Liver (tissue), 9 donors: ENCODE results near the gene MGAT4A. TPM values are rescaled to one million over a fixed set of nuclear protein-coding genes. Genes with fewer than 3 reads are reported as not detected.

ENCODE experiments used
- DNase-seq: peaks from one replicate; pipeline ENCODE4 v3.0.0-alpha.2; 2017; ENCODE audit warnings: low spot score
- H3K27ac ChIP-seq, 2 donors: one replicate each; pipeline ENCODE4 v1.7.0; 2013; ENCODE audit warnings: inconsistent platforms in 2 of 2, low read length in 2 of 2, control low read depth in 1 of 2, low read depth in 1 of 2, mild to moderate bottlenecking in 1 of 2
- H3K27me3 ChIP-seq, 4 donors: one replicate each; pipeline versions ENCODE4 v1.6.1 to v1.7.0; 2013; ENCODE audit warnings: low read length in 3 of 4, inconsistent platforms in 1 of 4, mild to moderate bottlenecking in 1 of 4, moderate library complexity in 1 of 4; ENCODE audit not compliant: control insufficient read depth in 4 of 4, insufficient read depth in 4 of 4
- H3K36me3 ChIP-seq, 4 donors: one replicate each; pipeline versions ENCODE4 v1.6.1 to v1.7.0; 2013; ENCODE audit warnings: low read length in 3 of 4, mild to moderate bottlenecking in 3 of 4, low read depth in 1 of 4, moderate library complexity in 1 of 4; ENCODE audit not compliant: control insufficient read depth in 4 of 4, insufficient read depth in 3 of 4
- H3K4me1 ChIP-seq, 4 donors: one replicate each; pipeline versions ENCODE4 v1.6.1 to v1.7.0; 2013; ENCODE audit warnings: low read length in 3 of 4, mild to moderate bottlenecking in 3 of 4, moderate library complexity in 1 of 4; ENCODE audit not compliant: control insufficient read depth in 4 of 4, insufficient read depth in 4 of 4
- H3K4me3 ChIP-seq, 3 donors: one replicate each; pipeline versions ENCODE4 v1.6.1 to v1.7.0; 2013; ENCODE audit warnings: low read length in 3 of 3, control low read depth in 1 of 3, low read depth in 1 of 3, mild to moderate bottlenecking in 1 of 3
- H3K9ac ChIP-seq, 2 donors: one replicate each; pipeline ENCODE4 v1.7.0; 2013; ENCODE audit warnings: low read length in 2 of 2, mild to moderate bottlenecking in 2 of 2, moderate library complexity in 2 of 2, control low read depth in 1 of 2, low read depth in 1 of 2
- H3K9me3 ChIP-seq, 4 donors: one replicate each; pipeline versions ENCODE4 v1.6.1 to v1.7.0; 2013; ENCODE audit warnings: low read length in 3 of 4; ENCODE audit not compliant: control insufficient read depth in 4 of 4
- EGR1 ChIP-seq, 2 donors: IDR thresholded peaks; 2 replicates each; pipeline ENCODE4 v1.6.1; 2016 to 2018; ENCODE audit warnings: antibody characterized with exemption in 2 of 2, low read depth in 2 of 2
- FOXA1 ChIP-seq: IDR thresholded peaks from 2 replicates; pipeline ENCODE4 v1.6.1; 2016; ENCODE audit warnings: antibody characterized with exemption
- FOXA2 ChIP-seq: IDR thresholded peaks from 2 replicates; pipeline ENCODE4 v1.6.1; 2016; ENCODE audit warnings: antibody characterized with exemption
- GABPA ChIP-seq, 2 donors: IDR thresholded peaks in 1 of 2; conservative IDR thresholded peaks in 1 of 2; 2 replicates each; pipeline ENCODE4 v1.6.1; 2016; ENCODE audit warnings: antibody characterized with exemption in 2 of 2, mild to moderate bottlenecking in 1 of 2, moderate library complexity in 1 of 2
- HNF4A ChIP-seq, 2 donors: conservative IDR thresholded peaks; 2 replicates each; pipeline ENCODE4 v1.6.1; 2016; ENCODE audit warnings: antibody characterized with exemption in 2 of 2, mild to moderate bottlenecking in 2 of 2
- HNF4G ChIP-seq: IDR thresholded peaks from 2 replicates; pipeline ENCODE4 v1.6.1; 2016; ENCODE audit warnings: antibody characterized with exemption
- JUND ChIP-seq, 2 donors: IDR thresholded peaks; 2 replicates each; pipeline ENCODE4 v1.6.1; 2016; ENCODE audit warnings: antibody characterized with exemption in 2 of 2
- NR2F2 ChIP-seq: IDR thresholded peaks from 2 replicates; pipeline ENCODE4 v1.6.1; 2016; ENCODE audit warnings: antibody characterized with exemption
- RAD21 ChIP-seq, 2 donors: IDR thresholded peaks; 2 replicates each; pipeline ENCODE4 v1.6.1; 2016; ENCODE audit warnings: antibody characterized with exemption in 2 of 2, mild to moderate bottlenecking in 2 of 2
- RXRA ChIP-seq, 2 donors: IDR thresholded peaks; 2 replicates each; pipeline ENCODE4 v1.6.1; 2017 to 2018; ENCODE audit warnings: antibody characterized with exemption in 2 of 2, mild to moderate bottlenecking in 1 of 2
- SP1 ChIP-seq: IDR thresholded peaks from 2 replicates; pipeline ENCODE4 v1.6.1; 2018; ENCODE audit warnings: antibody characterized with exemption, mild to moderate bottlenecking
- TAF1 ChIP-seq: conservative IDR thresholded peaks from 2 replicates; pipeline ENCODE4 v1.6.1; 2016; ENCODE audit warnings: antibody characterized with exemption, mild to moderate bottlenecking
- YY1 ChIP-seq: IDR thresholded peaks from 2 replicates; pipeline ENCODE4 v1.6.1; 2016; ENCODE audit warnings: antibody characterized with exemption, mild to moderate bottlenecking
- WGBS: extraction: QIAGEN DNeasy Blood & Tissue Kit; methylation state at CpG from one replicate; pipeline ENCODE4 v1.1.7; 2013; 5-methylcytosine and 5-hydroxymethylcytosine counted together
- polyA plus RNA-seq, 2 donors: library from polyadenylated mRNA; stranded (reverse) in 1 of 2; unstranded in 1 of 2; fragments of 200-250 nt in 1 of 2; fragments of >200 nt in 1 of 2; fragmentation: Nextera tagmentation in 1 of 2; extraction: Ambion mirVana in 1 of 2; gene quantifications; one replicate each; pipeline versions ENCODE4 v1.2.1 to v1.2.3, GENCODE V29; 2013 to 2015
- total RNA-seq, 2 donors: library from RNA; depleted of rRNA; stranded (reverse); fragments of >200 nt; gene quantifications; one replicate each; pipeline ENCODE4 v1.2.3, GENCODE V29; 2014
- TF ChIP-seq, protein P1 (sequence below): IDR thresholded peaks from 2 replicates; pipeline ENCODE4 v1.6.1; 2016; ENCODE audit warnings: antibody characterized with exemption
- TF ChIP-seq, protein P2 (sequence below): IDR thresholded peaks from 2 replicates; pipeline ENCODE4 v1.6.1; 2016; ENCODE audit warnings: antibody characterized with exemption
- TF ChIP-seq, protein P3 (sequence below): IDR thresholded peaks from 2 replicates; pipeline ENCODE4 v1.6.1; 2016; ENCODE audit warnings: antibody characterized with exemption, mild to moderate bottlenecking
- TF ChIP-seq, protein P4 (sequence below): fragments of 150-350 bp; IDR thresholded peaks from 2 replicates; pipeline ENCODE4 v1.5.1; 2017; ENCODE audit warnings: improper control_type of control experiment, low read depth, low read length; ENCODE audit not compliant: missing input control
- TF ChIP-seq, protein P5 (sequence below): IDR thresholded peaks from 2 replicates; pipeline ENCODE4 v1.6.1; 2016; ENCODE audit warnings: antibody characterized with exemption
- donor health status: healthy.
- donor health status: healthy.
- donor health status: healthy.
- donor health status: healthy.
- donor health status: healthy.

The MGAT4A gene
- total and polyA plus RNA-seq, 4 donors = 2.7 to 17.3 (median 5.4) TPM

DNA sequence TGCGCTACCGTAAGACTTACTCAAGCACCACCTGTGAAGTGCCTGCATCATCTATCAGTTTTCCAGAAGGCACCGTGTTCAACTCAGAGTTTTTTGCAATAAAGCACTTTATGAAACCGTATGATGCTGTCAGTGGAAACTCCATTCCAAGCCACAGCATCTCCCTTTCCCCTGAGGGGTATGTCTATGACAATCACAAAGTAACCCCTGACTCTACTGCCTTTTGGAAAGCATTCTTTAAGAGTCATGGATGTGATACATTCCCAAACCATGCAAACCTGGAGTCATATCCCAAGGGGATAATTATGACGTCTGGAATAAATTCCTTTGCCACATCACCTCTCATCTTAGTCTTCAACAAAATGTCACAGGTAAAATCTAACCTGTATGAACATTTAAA, 83.3 kb downstream of the MGAT4A start:
- Histone ChIP-seq H3K27ac (no peak overlapping the region), H3K36me3 (peaks cover 0 to 6% (median 0%) of the 10 kb centered on the region in 4 donors), H3K9ac (no peak overlapping the region), H3K27me3 (no peaks in the 10 kb centered on the region), H3K4me1 (no peaks in the 10 kb centered on the region), H3K4me3 (no peak overlapping the region), H3K9me3 (no peaks in the 10 kb centered on the region)
- DNase-seq = no peak
- no peak for TF ChIP-seq EGR1 (IDR thresholded peaks at IDR 0.05; ENCODE audit: low read depth in 2 of 2)
- no peak for TF ChIP-seq FOXA1
- TF ChIP-seq, protein P1, sequence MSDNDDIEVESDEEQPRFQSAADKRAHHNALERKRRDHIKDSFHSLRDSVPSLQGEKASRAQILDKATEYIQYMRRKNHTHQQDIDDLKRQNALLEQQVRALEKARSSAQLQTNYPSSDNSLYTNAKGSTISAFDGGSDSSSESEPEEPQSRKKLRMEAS = no peak
- TF ChIP-seq TAF1 = no peak
- no peak for TF ChIP-seq RAD21 (IDR thresholded peaks at IDR 0.05)
- TF ChIP-seq, protein P2, sequence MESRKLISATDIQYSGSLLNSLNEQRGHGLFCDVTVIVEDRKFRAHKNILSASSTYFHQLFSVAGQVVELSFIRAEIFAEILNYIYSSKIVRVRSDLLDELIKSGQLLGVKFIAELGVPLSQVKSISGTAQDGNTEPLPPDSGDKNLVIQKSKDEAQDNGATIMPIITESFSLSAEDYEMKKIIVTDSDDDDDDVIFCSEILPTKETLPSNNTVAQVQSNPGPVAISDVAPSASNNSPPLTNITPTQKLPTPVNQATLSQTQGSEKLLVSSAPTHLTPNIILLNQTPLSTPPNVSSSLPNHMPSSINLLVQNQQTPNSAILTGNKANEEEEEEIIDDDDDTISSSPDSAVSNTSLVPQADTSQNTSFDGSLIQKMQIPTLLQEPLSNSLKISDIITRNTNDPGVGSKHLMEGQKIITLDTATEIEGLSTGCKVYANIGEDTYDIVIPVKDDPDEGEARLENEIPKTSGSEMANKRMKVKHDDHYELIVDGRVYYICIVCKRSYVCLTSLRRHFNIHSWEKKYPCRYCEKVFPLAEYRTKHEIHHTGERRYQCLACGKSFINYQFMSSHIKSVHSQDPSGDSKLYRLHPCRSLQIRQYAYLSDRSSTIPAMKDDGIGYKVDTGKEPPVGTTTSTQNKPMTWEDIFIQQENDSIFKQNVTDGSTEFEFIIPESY = no peak
- no peak for TF ChIP-seq RXRA (IDR thresholded peaks at IDR 0.05)
- no peak for TF ChIP-seq HNF4G
- TF ChIP-seq, protein P3, sequence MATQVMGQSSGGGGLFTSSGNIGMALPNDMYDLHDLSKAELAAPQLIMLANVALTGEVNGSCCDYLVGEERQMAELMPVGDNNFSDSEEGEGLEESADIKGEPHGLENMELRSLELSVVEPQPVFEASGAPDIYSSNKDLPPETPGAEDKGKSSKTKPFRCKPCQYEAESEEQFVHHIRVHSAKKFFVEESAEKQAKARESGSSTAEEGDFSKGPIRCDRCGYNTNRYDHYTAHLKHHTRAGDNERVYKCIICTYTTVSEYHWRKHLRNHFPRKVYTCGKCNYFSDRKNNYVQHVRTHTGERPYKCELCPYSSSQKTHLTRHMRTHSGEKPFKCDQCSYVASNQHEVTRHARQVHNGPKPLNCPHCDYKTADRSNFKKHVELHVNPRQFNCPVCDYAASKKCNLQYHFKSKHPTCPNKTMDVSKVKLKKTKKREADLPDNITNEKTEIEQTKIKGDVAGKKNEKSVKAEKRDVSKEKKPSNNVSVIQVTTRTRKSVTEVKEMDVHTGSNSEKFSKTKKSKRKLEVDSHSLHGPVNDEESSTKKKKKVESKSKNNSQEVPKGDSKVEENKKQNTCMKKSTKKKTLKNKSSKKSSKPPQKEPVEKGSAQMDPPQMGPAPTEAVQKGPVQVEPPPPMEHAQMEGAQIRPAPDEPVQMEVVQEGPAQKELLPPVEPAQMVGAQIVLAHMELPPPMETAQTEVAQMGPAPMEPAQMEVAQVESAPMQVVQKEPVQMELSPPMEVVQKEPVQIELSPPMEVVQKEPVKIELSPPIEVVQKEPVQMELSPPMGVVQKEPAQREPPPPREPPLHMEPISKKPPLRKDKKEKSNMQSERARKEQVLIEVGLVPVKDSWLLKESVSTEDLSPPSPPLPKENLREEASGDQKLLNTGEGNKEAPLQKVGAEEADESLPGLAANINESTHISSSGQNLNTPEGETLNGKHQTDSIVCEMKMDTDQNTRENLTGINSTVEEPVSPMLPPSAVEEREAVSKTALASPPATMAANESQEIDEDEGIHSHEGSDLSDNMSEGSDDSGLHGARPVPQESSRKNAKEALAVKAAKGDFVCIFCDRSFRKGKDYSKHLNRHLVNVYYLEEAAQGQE = no peak
- TF ChIP-seq, protein P4, sequence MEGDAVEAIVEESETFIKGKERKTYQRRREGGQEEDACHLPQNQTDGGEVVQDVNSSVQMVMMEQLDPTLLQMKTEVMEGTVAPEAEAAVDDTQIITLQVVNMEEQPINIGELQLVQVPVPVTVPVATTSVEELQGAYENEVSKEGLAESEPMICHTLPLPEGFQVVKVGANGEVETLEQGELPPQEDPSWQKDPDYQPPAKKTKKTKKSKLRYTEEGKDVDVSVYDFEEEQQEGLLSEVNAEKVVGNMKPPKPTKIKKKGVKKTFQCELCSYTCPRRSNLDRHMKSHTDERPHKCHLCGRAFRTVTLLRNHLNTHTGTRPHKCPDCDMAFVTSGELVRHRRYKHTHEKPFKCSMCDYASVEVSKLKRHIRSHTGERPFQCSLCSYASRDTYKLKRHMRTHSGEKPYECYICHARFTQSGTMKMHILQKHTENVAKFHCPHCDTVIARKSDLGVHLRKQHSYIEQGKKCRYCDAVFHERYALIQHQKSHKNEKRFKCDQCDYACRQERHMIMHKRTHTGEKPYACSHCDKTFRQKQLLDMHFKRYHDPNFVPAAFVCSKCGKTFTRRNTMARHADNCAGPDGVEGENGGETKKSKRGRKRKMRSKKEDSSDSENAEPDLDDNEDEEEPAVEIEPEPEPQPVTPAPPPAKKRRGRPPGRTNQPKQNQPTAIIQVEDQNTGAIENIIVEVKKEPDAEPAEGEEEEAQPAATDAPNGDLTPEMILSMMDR = no peak
- no peak for TF ChIP-seq HNF4A (conservative IDR thresholded peaks at IDR 0.05)
- TF ChIP-seq FOXA2 = no peak
- no peak for TF ChIP-seq NR2F2
- TF ChIP-seq YY1 = no peak
- TF ChIP-seq JUND (IDR thresholded peaks at IDR 0.05) = no peak
- no peak for TF ChIP-seq SP1
- TF ChIP-seq GABPA (IDR thresholded peaks at IDR 0.05 in 1 of 2, conservative IDR thresholded peaks at IDR 0.05 in 1 of 2) = no peak
- TF ChIP-seq, protein P5, sequence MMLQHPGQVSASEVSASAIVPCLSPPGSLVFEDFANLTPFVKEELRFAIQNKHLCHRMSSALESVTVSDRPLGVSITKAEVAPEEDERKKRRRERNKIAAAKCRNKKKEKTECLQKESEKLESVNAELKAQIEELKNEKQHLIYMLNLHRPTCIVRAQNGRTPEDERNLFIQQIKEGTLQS = no peak
- 85% methylated on average over 5 of the region's 5 CpGs for WGBS
